ENCODE data around the gene YBX3. TPM values are rescaled to one million over a fixed set of nuclear protein-coding genes. Genes with fewer than 3 reads are reported as not detected.
"Not testable (repeated sequence)": the region's sequence is repeated elsewhere in the genome, so short reads cannot be mapped to it uniquely, and the experiment has no call there.

Gene YBX3
- 100 to 1,000 TPM; 147 to 210 TPM for total RNA-seq

- peak within 1 kb of the TSS; percentile 91 for H3K4me3 Mint-ChIP-seq
- H3K27ac Mint-ChIP-seq, result peak within 1 kb of the TSS; percentile 92 to 94
- peaks cover 20 to 31% of the 10 kb centered on the region in 2 donors for H3K27me3 Mint-ChIP-seq
- H3K36me3 Mint-ChIP-seq, result peaks cover 8% of the 10 kb centered on the region
- H3K4me1 Mint-ChIP-seq (ENCODE audit: low read depth in 2 of 2), result peaks cover 18 to 27% of the 10 kb centered on the region in 2 donors
- ATAC-seq, result peak; percentile 72 to 82
- DNase-seq (ENCODE audit: low spot score), result peak; percentile 65
- no peaks in the 10 kb centered on the region for H3K9me3 Mint-ChIP-seq
Observed at GRCh38 chr12:10722905-10723746, at the start of gene YBX3. Gene YBX3 (minus strand): TSS chr12:10723323. CDS start chr12:10723111, 212 bp downstream.

- no peak for ATAC-seq
- H3K36me3 Mint-ChIP-seq, result no peaks in the 10 kb centered on the region
- H3K4me3 Mint-ChIP-seq, result no peak overlapping the region
- H3K4me1 Mint-ChIP-seq (ENCODE audit: low read depth in 2 of 2), result no peaks in the 10 kb centered on the region
- H3K27ac Mint-ChIP-seq, result no peak overlapping the region
- H3K27me3 Mint-ChIP-seq, result peaks cover 46 to 53% of the 10 kb centered on the region in 2 donors
- no peak for DNase-seq (ENCODE audit: low spot score)
- no peaks in the 10 kb centered on the region for H3K9me3 Mint-ChIP-seq
Observed at GRCh38 chr12:10771132-10771733, 48.1 kb upstream of the YBX3 start.

DNA sequence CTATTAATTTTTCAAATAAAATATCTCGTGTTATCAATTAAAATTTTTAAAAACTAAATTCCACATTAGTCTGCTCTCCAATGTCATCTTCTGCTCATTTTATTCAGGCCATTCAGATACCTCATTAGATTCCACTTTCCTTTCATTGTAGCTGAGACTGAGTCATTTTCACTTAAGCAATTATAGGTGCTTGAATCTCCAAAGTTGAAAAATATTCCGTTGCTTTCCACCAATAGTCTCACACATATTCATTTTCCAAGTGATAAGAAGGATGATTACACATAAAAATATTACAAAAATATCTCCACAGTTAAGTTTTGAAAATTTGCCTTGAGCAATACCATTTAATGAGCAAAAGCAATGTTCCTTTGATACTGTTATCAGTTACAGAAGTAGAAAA, 36.5 kb upstream of the YBX3 start:
- peaks cover 12% of the 10 kb centered on the region for H3K36me3 Mint-ChIP-seq
- H3K4me1 Mint-ChIP-seq (ENCODE audit: low read depth in 2 of 2), result no peaks in the 10 kb centered on the region
- H3K4me3 Mint-ChIP-seq, result no peak overlapping the region
- DNase-seq (ENCODE audit: low spot score) (no peak), ATAC-seq (no peak)
- H3K9me3 Mint-ChIP-seq, result peaks cover 11% of the 10 kb centered on the region
- no peak overlapping the region for H3K27ac Mint-ChIP-seq
- peaks cover 34 to 73% of the 10 kb centered on the region in 2 donors for H3K27me3 Mint-ChIP-seq

GRCh38 chr12:10756194-10756593, 33.1 kb upstream of the YBX3 start:
- Mint-ChIP-seq H3K27ac (no peak overlapping the region), H3K27me3 (peaks cover 36 to 76% of the 10 kb centered on the region in 2 donors), H3K9me3 (peaks cover 11% of the 10 kb centered on the region), H3K4me3 (no peak overlapping the region), H3K36me3 (peaks cover 12% of the 10 kb centered on the region), H3K4me1 (ENCODE audit: low read depth in 2 of 2) (peaks cover 0 to 3% of the 10 kb centered on the region in 2 donors)
- DNase-seq (ENCODE audit: low spot score), result no peak
- no peak for ATAC-seq

DNA sequence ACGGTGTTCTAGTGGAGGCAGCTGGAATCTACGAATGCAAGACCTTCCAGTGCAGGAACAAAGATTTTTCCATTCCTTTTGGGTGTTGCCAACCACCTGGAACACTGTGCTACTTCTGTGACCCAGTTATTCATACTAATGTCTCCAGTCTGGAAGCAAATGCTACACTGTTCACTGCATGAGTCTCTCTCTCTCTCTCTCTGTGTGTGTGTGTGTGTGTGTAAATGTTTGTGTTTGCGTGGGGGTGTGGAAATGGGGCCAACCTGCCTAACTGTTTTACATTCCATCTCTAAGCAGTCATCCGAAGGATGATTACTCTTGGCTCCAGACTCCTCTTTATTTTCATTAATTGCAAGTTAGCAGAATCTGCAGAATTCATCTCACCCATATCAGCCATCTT, 29.9 kb upstream of the YBX3 start:
- ATAC-seq, result no peak
- peaks cover 11% of the 10 kb centered on the region for H3K9me3 Mint-ChIP-seq

GRCh38 chr12:10750385-10750727, 27.2 kb upstream of the YBX3 start:
- DNase-seq (ENCODE audit: low spot score), result no peak
- Mint-ChIP-seq H3K9me3 (no peaks in the 10 kb centered on the region), H3K27ac (peak overlapping the region in 1 of 2 donors; percentile 68), H3K36me3 (no peaks in the 10 kb centered on the region), H3K4me3 (peak overlapping the region; percentile 63), H3K4me1 (ENCODE audit: low read depth in 2 of 2) (peaks cover 12 to 23% of the 10 kb centered on the region in 2 donors), H3K27me3 (peaks cover 35 to 47% of the 10 kb centered on the region in 2 donors)
- ATAC-seq, result no peak

More for the DNA sequence above, 29.9 kb upstream of the YBX3 start:
- no peak for DNase-seq (ENCODE audit: low spot score)
- Mint-ChIP-seq H3K27ac (no peak overlapping the region), H3K36me3 (peaks cover 12% of the 10 kb centered on the region), H3K4me3 (no peak overlapping the region), H3K27me3 (peaks cover 29 to 49% of the 10 kb centered on the region in 2 donors), H3K4me1 (ENCODE audit: low read depth in 2 of 2) (peaks cover 12 to 17% of the 10 kb centered on the region in 2 donors)

GRCh38 chr12:10749700-10750384, 26.7 kb upstream of the YBX3 start:
- peak overlapping the region; percentile 63 for H3K4me3 Mint-ChIP-seq
- peak; percentile 88 to 93 for ATAC-seq
- H3K9me3 Mint-ChIP-seq, result no peaks in the 10 kb centered on the region
- H3K36me3 Mint-ChIP-seq, result no peaks in the 10 kb centered on the region
- H3K27me3 Mint-ChIP-seq, result peaks cover 39 to 52% of the 10 kb centered on the region in 2 donors
- H3K27ac Mint-ChIP-seq, result peak overlapping the region in 1 of 2 donors; percentile 68
- peak; percentile 79 for DNase-seq (ENCODE audit: low spot score)
- H3K4me1 Mint-ChIP-seq (ENCODE audit: low read depth in 2 of 2), result peaks cover 12 to 23% of the 10 kb centered on the region in 2 donors

- Mint-ChIP-seq H3K27ac (no peak overlapping the region), H3K4me3 (no peak overlapping the region), H3K36me3 (no peaks in the 10 kb centered on the region), H3K4me1 (ENCODE audit: low read depth in 2 of 2) (peaks cover 12 to 23% of the 10 kb centered on the region in 2 donors), H3K27me3 (peaks cover 47 to 55% of the 10 kb centered on the region in 2 donors), H3K9me3 (no peaks in the 10 kb centered on the region)
- ATAC-seq (no peak), DNase-seq (ENCODE audit: low spot score) (no peak)
Observed at GRCh38 chr12:10747730-10748129, 24.6 kb upstream of the YBX3 start.

DNA sequence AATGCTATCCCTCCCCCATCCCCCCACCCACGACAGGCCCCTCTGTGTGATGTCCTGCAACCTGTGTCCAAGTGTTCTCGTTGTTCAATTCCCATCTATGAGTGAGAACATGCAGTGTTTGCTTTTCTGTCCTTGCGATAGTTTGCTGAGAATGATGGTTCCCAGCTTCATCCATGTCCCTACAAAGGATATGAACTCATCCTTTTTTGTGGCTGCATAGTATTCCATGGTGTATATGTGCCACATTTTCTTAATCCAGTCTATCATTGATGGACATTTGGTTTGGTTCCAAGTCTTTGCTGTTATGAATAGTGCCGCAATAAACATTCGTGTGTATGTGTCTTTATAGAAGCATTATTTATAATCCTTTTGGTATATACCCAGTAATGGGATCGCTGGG, 20.3 kb upstream of the YBX3 start:
- not testable (repeated sequence) for ATAC-seq; DNase-seq (ENCODE audit: low spot score); H3K27ac Mint-ChIP-seq; H3K36me3 Mint-ChIP-seq; H3K9me3 Mint-ChIP-seq; H3K4me3 Mint-ChIP-seq
- Mint-ChIP-seq H3K27me3 (peaks cover 41 to 47% of the 10 kb centered on the region in 2 donors), H3K4me1 (ENCODE audit: low read depth in 2 of 2) (peaks cover 0 to 11% of the 10 kb centered on the region in 2 donors)

DNA sequence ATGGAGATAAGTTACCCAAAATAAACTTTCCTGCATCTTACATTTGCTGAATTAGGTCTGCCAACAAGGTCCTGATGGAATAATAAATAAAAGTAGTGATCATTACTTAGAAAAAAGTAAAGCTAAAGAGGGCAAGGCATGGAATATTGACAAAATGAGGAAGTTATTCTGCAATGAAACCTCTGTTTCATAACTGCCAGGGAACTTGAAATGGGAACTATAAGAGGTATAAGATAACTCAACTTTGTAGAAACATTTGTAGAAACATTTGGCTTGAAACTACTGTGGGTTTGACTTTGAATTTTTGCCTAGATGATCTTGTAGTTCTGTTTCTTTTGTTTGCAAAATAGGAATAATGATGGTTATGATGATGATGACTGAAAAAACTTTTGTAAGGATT, 18.7 kb upstream of the YBX3 start:
- DNase-seq (ENCODE audit: low spot score) (no peak), ATAC-seq (no peak)
- H3K9me3 Mint-ChIP-seq, result no peaks in the 10 kb centered on the region
- peaks cover 0 to 11% of the 10 kb centered on the region in 2 donors for H3K4me1 Mint-ChIP-seq (ENCODE audit: low read depth in 2 of 2)
- peaks cover 35 to 41% of the 10 kb centered on the region in 2 donors for H3K27me3 Mint-ChIP-seq
- no peak overlapping the region for H3K4me3 Mint-ChIP-seq
- no peak overlapping the region for H3K27ac Mint-ChIP-seq
- H3K36me3 Mint-ChIP-seq, result no peaks in the 10 kb centered on the region

DNA sequence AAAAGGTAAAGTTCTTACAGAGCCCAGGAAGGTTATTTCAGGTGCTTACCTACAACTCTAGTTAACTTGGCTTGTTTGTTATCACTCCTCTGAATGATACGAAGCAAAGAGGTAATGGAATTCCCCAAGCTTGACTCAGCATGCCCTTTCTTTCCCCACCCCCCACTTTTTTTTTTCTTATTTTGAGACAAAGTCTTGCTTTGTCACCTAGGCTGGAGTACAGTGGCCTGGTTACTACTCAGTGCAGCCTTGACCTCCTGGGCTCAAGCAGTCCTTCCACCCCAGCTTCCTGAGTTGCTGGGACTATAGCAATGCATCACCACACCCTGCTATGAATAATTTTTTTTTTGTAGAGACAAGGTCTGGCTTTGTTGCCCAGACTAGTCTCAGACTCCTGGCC, 17.1 kb upstream of the YBX3 start:
- Mint-ChIP-seq H3K36me3 (no peaks in the 10 kb centered on the region), H3K27me3 (peaks cover 26 to 28% of the 10 kb centered on the region in 2 donors)
- ATAC-seq, result no peak

GRCh38 chr12:10739157-10740118, 16.3 kb upstream of the YBX3 start:
- no peak overlapping the region for H3K4me3 Mint-ChIP-seq
- ATAC-seq, result no peak
- no peak for DNase-seq (ENCODE audit: low spot score)
- peaks cover 3 to 6% of the 10 kb centered on the region in 2 donors for H3K4me1 Mint-ChIP-seq (ENCODE audit: low read depth in 2 of 2)
- H3K9me3 Mint-ChIP-seq, result no peaks in the 10 kb centered on the region
- H3K27me3 Mint-ChIP-seq, result peaks cover 19 to 23% of the 10 kb centered on the region in 2 donors
- no peaks in the 10 kb centered on the region for H3K36me3 Mint-ChIP-seq
- H3K27ac Mint-ChIP-seq, result no peak overlapping the region

More for the DNA sequence above, 17.1 kb upstream of the YBX3 start:
- Mint-ChIP-seq H3K4me3 (no peak overlapping the region), H3K9me3 (no peaks in the 10 kb centered on the region), H3K4me1 (ENCODE audit: low read depth in 2 of 2) (peaks cover 3 to 6% of the 10 kb centered on the region in 2 donors), H3K27ac (no peak overlapping the region)
- no peak for DNase-seq (ENCODE audit: low spot score)

- Mint-ChIP-seq H3K9me3 (no peaks in the 10 kb centered on the region), H3K27ac (no peak overlapping the region), H3K36me3 (no peaks in the 10 kb centered on the region), H3K4me1 (ENCODE audit: low read depth in 2 of 2) (peaks cover 3 to 6% of the 10 kb centered on the region in 2 donors), H3K4me3 (no peak overlapping the region), H3K27me3 (peaks cover 15 to 23% of the 10 kb centered on the region in 2 donors)
- ATAC-seq (no peak), DNase-seq (ENCODE audit: low spot score) (no peak)
Observed at GRCh38 chr12:10737249-10737648, 14.1 kb upstream of the YBX3 start.

Measured in natural killer cell treated with Interleukin-12 subunit alpha and Interleukin-12 subunit beta and Interleukin-15 and Interleukin-18, amount 100 ng/mL, for 72 hours (primary cell).